GM19468 (cell line): ENCODE data around the gene INTS1.

Experiments
- ATAC-seq: cut with Tn5 transposase; IDR thresholded peaks from one replicate; pipeline ENCODE4 v1.9.1; 2021; ENCODE audit warnings: mild to moderate bottlenecking, moderate library complexity, moderate number of reproducible peaks; ENCODE audit not compliant: unreplicated experiment; ENCODE audit errors: extremely low read depth

The INTS1 gene

GRCh38 chr7:1470901-1471300 lies 33.3 kb downstream of the INTS1 start:
- no peak for ATAC-seq

- no peak for ATAC-seq
Observed at GRCh38 chr7:1468643-1469298, 35.4 kb downstream of the INTS1 start.

- ATAC-seq, result no peak
Observed at GRCh38 chr7:1468203-1468602, 36.0 kb downstream of the INTS1 start.

GRCh38 chr7:1466524-1467271 lies 37.5 kb downstream of the INTS1 start:
- ATAC-seq, result no peak

GRCh38 chr7:1464694-1465093 lies 39.5 kb downstream of the INTS1 start:
- no peak for ATAC-seq

GRCh38 chr7:1463676-1464223 lies 40.4 kb downstream of the INTS1 start:
- ATAC-seq, result no peak

- ATAC-seq, result no peak
Observed at GRCh38 chr7:1461646-1462375, 42.4 kb downstream of the INTS1 start.

- no peak for ATAC-seq
Observed at GRCh38 chr7:1460821-1461645, 43.2 kb downstream of the INTS1 start.

- ATAC-seq, result no peak
Observed at GRCh38 chr7:1459920-1460820, 44.0 kb downstream of the INTS1 start.

GRCh38 chr7:1459512-1459892 lies 44.7 kb downstream of the INTS1 start:
- ATAC-seq, result peak; percentile 78

- ATAC-seq, result peak; percentile 7
Observed at GRCh38 chr7:1458683-1459511, 45.3 kb downstream of the INTS1 start, which contains the start of gene MICALL2. MICALL2 (minus strand) TSS chr7:1459470; CDS start chr7:1459326, 144 bp downstream.

GRCh38 chr7:1457949-1458682 lies 46.1 kb downstream of the INTS1 start:
- no peak for ATAC-seq

- ATAC-seq, result no peak
Observed at GRCh38 chr7:1457059-1457948, 46.9 kb downstream of the INTS1 start.

GRCh38 chr7:1455955-1456354 lies 48.2 kb downstream of the INTS1 start:
- ATAC-seq, result no peak

- ATAC-seq, result no peak
Observed at GRCh38 chr7:1455241-1455939, 48.8 kb downstream of the INTS1 start.

GRCh38 chr7:1454542-1454941 lies 49.6 kb downstream of the INTS1 start:
- ATAC-seq, result no peak
